Activated CD8-positive, alpha-beta memory T cell treated with anti-CD3 and anti-CD28 coated beads for 1 hour (primary cell): ENCODE results near the gene RAB31.

ENCODE experiments used
- DNase-seq, 2 donors: peaks; one replicate each; pipeline ENCODE4 v3.0.0-alpha.2; 2020; ENCODE audit warnings: low read depth in 1 of 2; ENCODE audit errors: extremely low read depth in 1 of 2

Gene RAB31

DNA sequence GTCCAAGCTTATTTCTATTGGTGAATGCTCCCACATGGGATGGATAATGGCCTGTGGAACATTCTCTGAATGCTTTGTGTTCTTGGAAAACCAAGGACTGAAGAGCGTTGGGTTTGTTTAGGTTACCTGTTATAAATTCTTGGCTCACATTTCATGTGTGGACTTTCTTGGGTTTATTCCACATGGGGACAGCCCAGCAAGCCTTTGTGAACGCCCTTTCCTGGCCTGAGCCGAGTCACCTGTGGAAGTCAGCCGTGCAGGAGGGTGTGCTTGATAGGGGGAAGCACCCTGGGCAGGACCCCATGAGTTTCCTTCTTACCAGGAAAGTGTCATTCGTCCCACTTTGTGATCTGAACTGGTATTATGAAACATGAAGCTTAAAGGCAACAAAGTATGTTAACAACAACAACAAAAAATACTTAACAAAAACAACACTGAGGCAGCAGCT, 4.1 kb downstream of the RAB31 start:
- DNase-seq: no peak

- DNase-seq: no peak
Measured at GRCh38 chr18:9712611-9713010, 4.5 kb downstream of the RAB31 start.

DNA sequence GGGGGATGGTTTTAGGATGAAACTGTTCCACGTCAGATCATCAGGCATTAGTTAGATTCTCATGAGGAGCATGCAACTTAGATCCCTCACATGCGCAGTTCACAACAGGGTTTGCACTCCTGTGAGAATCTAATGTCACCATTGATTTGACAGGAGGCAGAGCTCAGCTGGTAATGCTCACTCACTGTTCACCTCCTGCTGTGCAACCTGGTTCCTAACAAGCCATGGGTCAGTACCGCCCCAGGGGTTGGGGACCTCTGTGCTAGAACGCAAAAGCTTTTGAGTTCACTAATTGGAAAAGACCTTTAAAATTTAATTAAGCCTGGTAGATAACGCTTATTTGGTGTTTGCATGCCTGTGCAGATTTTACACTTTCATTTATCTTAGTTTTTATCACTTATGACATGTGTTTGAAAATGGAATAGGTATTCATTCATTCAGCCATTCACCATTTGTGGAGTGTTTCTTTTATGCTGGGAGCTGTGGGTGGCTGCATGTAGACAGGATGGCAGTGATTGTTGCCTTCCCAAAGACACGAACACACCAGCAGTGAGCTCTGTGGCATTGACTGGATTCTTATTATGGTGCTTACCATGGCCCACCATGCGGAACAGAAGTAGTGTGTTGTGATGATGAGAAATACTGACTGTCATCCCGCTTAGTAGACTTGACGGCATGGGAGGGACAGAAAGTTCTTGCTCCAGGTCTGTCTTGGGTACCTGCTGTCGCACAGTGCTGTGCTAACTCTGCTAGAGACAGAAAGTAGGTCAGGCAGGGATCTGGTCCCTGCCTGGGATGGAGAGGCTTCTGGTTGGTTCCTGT, 6.4 kb downstream of the RAB31 start:
- no peak for DNase-seq

GRCh38 chr18:9715088-9715343, 6.9 kb downstream of the RAB31 start:
- no peak for DNase-seq

- no peak for DNase-seq
Measured at GRCh38 chr18:9715978-9716774, 8.1 kb downstream of the RAB31 start.

DNA sequence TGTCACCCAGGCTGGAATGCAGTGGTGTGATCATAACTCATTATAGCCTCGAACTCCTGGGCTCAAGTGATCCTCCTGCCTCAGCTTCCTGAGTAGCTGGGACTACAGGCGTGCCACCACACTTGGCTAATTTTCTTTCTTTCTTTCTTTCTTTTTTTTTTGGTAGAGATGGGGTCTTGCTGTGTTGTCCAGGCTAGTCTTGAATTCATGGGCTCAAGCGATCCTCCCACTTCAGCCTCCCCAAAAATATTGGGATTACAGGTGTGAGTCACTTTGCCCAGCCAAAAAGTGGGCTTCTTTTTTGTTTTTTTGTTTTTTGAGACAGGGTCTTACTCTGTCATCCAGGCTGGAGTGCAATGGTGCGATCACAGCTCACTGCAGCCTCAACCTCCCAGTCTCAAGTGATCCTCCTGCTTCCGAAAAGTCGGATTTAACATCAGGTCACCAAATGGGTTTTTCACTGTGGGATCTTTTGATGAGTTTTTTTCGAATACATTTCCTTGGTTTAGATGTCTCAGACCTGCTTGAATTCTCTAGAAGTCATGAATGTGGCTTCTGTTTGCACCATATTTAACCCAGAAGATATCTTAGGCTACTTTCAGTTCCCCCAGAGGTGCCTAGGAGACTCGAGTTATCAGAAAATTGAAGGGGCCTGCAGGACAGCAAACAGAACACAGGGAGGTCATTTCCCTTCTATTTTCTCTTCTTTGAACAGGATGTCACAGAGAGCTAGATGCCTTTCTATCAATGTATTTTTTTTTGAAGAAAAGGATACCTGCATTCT, 8.9 kb downstream of the RAB31 start:
- no peak for DNase-seq

DNA sequence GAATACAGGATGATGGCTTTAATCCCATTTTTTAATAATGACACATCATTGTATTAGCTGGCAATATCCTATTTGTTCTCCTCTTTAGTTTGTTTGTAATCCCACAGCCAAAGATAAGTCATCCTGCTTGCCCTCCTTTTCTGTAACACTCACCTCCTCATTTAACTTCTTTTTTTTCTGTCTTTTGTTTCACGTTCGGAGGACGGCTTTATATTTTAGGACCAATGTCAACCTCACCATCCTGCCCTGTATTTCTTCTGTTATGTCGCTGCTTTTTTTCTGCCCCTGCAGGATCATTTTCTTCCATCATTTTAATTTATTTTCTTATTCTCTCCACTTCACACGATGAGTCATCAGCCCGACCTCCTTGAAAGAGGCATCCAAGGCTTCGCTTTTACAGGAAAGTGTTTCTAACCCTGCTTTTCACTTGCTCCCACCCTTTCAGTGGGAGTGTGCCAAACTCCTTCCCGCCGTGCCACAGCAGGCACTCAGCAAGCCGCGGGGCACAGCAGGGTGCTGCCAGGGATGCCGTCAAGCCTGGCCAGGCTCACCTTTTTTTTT, 11.4 kb downstream of the RAB31 start:
- no peak for DNase-seq

DNA sequence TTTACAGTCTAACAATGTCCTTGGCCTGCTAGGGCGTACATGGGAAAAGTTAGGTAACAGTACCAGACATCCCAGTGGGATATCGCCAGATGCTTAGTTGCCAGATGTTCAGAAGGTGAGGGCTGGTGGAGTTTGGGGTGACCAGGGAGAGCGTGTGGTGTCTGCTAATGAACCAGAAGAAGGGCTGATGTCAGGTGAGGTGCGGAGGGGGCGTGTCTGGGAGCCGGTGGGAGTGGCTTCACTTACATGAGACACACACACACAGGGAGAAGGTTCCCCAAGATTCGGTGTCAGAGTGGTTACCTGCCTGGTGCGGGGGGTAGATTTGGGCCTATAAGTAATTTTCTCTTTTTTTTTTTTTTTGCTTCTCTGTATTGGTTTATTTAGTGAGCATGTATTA, 12.2 kb downstream of the RAB31 start:
- no peak for DNase-seq

- DNase-seq: no peak
Measured at GRCh38 chr18:9721893-9722550, 13.9 kb downstream of the RAB31 start.

- DNase-seq: no peak
Measured at GRCh38 chr18:9722691-9723090, 14.6 kb downstream of the RAB31 start.

DNA sequence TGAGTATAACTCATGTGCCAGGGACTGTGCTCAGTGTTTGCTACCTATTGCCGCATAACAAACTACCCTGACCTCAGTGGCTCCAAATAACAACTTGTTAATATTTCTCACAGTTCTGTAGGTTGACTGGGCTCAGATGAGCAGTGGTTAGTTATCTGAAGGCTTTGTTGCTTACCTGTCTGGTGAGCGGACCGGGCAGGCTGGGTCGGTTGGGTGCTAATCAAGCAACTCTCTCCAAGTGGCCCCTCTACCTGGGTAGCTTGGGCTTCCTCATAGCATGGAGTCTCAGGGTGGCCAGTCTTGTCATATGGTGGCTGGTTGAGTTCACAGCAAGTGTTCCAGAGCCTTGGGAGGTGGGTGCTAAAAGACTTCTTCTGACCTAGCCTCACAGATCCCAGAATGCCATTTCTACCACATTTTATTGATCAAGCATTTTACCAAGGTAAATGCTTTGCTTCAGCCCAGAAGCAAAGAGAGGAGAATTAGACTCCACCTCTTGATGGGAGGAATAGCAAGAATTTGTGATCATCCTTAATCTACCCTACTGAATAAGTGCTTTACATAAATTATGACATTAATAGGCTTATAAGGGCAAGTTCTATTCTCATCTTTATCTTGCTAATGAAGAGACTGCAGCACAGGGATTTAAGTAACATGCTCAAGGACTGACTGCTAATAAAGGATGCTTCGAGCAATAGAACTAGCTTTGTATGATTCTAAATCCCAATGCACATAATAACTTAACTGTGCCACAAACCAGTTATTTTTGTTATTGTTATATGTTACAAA, 16.9 kb downstream of the RAB31 start:
- no peak for DNase-seq

DNA sequence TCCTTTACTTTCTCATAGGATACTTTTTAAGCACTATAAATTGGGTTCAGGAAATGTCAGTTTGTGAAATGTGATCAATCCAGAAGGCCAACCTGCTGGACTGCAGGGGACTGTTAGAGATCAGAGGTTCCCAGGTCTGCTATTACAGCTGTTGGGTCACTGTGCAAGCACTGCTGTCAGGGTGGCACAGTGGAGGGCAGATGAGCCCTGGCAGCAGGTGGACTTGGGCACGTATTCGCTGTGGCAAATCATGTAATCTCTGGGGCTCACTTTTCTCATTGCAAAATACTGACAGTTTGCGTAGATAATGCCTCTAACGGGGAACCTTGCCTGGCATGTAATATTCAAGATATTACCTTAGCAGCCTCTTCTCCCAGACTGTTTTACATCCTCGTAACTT, 18.1 kb downstream of the RAB31 start:
- no peak for DNase-seq

DNA sequence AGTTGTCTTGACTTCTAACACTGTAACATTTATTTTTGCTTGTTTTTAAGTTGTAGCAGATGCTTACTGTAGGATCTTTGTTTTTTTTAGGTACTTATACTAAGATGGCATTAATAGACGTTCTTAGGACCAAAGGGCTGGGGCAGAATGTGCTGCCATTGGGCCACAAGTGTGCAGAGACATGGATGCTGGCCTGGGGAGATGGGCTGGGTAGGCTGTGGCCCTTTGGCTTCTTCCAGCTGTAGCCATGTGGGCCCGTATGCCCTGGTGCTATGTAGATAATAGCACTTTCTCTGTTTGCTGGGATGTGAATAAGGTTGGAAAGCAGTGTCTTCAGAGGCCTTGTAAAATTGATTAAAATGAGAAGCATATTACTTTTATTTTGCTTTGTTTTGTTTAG, 18.8 kb downstream of the RAB31 start:
- DNase-seq: no peak

GRCh38 chr18:9730786-9731185, 22.7 kb downstream of the RAB31 start:
- no peak for DNase-seq

- DNase-seq: no peak
Measured at GRCh38 chr18:9731380-9731779, 23.3 kb downstream of the RAB31 start.

- no peak for DNase-seq
Measured at GRCh38 chr18:9732031-9732430, 23.9 kb downstream of the RAB31 start.

DNA sequence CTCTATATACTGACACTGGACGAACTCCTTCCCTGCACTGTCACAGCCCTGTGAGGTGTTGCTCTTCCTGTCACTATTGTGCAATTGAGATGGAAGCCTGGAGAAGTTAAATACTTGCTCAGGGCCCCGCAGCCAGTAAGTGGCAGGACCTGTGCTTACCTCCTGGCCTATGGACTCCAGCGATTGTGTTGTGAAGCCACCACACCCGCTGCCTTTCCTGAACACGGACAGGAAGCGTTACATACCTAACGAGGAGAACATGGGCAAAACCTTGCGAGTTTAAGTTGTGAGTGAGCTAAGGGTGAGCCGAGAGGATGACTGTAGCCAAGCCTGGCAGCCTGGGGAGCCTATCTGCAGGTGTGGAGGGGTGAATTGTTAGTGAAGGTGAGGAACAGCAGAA, 26.1 kb downstream of the RAB31 start:
- DNase-seq: no peak

GRCh38 chr18:9735238-9735637, 27.1 kb downstream of the RAB31 start:
- DNase-seq: no peak

GRCh38 chr18:9735879-9736278, 27.8 kb downstream of the RAB31 start:
- no peak for DNase-seq

- no peak for DNase-seq
Measured at GRCh38 chr18:9736286-9736835, 28.3 kb downstream of the RAB31 start.
